ENCODE results near the gene GSTA1.
"Not testable (repeated sequence)": the region's sequence is repeated elsewhere in the genome, so short reads cannot be mapped to it uniquely, and the experiment has no call there.

Gene GSTA1

DNA sequence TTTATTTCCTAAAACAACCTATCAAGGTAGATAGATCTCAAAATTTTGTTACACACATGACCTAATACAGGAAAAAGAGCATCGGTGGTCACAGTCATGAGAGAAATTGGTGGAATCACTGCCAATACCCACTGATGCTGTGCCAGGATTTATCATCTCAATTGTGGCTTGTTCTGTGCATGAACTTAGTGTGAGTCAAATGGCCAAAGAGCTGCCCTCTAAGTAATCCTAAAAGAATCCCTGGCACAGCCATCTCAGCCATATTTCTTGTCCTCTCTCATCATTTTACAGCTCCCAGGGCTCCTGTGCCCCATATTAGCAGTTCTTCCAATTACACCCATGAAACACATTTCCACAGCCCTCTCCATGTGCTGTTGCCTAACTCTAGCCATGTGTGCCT, 30.9 kb upstream of the GSTA1 start:
- no peak for DNase-seq (ENCODE audit: low read depth)
- no peak overlapping the region for H3K4me3 ChIP-seq (ENCODE audit: low read depth, low read length)
- no peak for TF ChIP-seq MYC (IDR thresholded peaks at IDR 0.05; ENCODE audit: low read depth, low read length)
- TF ChIP-seq, protein P1, sequence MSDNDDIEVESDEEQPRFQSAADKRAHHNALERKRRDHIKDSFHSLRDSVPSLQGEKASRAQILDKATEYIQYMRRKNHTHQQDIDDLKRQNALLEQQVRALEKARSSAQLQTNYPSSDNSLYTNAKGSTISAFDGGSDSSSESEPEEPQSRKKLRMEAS (IDR thresholded peaks at IDR 0.05; ENCODE audit: low read depth, low read length) = no peak
- TF ChIP-seq POLR2A (IDR thresholded peaks at IDR 0.05; ENCODE audit: extremely low read depth, insufficient read length) = no peak
- TF ChIP-seq, protein P2, sequence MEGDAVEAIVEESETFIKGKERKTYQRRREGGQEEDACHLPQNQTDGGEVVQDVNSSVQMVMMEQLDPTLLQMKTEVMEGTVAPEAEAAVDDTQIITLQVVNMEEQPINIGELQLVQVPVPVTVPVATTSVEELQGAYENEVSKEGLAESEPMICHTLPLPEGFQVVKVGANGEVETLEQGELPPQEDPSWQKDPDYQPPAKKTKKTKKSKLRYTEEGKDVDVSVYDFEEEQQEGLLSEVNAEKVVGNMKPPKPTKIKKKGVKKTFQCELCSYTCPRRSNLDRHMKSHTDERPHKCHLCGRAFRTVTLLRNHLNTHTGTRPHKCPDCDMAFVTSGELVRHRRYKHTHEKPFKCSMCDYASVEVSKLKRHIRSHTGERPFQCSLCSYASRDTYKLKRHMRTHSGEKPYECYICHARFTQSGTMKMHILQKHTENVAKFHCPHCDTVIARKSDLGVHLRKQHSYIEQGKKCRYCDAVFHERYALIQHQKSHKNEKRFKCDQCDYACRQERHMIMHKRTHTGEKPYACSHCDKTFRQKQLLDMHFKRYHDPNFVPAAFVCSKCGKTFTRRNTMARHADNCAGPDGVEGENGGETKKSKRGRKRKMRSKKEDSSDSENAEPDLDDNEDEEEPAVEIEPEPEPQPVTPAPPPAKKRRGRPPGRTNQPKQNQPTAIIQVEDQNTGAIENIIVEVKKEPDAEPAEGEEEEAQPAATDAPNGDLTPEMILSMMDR (IDR thresholded peaks at IDR 0.05; ENCODE audit: low read depth, low read length) = no peak

DNA sequence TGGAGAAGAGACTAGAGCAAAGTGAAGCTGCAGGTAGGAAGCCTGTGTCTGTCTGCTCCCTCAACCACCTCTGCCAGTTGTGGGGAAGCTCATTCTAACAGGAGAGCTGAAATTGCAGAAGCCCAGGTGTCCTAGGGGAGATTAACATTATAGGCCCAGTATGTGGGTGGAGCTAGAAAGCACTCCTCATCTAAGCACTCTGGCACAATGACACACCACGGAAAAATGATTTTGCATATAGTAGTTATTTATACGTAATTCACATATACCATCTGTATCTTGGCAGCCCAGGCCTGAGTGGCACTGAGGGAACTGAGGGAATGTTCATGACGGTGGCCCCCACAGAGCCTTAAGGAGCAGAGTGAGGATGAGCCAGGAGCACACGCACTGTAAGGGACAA, 27.3 kb upstream of the GSTA1 start:
- H3K4me3 ChIP-seq (ENCODE audit: low read depth, low read length); DNase-seq (ENCODE audit: low read depth): not testable (repeated sequence)

DNA sequence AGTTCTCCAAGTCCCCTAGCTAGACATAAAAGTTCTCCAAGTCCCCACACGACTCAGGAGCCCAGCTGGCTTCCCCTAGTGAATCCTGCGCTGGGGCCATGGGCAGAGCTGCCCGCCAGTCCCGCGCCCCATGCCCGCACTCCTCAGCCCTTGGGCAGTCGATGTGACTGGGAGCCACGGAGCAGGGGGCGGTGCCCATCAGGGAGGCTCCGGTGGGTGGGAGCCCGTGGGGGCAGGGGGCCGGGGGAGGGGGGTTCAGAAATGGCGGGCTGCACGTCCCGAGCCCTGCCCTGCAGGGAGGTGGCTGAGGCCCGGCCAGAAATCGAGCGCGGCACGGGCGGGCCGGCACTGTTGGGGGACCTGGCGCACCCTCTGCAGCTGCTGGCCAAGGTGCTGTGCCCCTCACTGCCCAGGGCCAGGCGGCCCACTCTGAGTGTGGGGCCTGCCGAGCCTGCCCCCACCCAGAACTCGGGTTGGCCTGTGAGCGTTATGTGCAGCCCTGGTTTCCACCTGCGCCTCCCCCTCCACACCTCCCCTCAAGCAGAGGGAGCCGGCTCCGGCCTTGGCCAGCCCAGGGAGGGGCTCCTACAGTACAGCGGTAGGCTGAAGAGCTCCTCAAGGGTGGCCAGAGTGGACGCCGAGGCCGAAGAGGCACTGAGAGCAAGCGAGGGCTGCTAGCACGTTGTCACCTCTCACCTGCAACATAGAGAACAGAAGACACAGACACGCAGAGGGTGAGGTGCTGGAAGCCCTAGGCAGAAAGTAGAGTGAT, 25.6 kb upstream of the GSTA1 start:
- TF ChIP-seq, protein P2 (IDR thresholded peaks at IDR 0.05; ENCODE audit: low read depth, low read length) = no peak
- TF ChIP-seq, protein P1 (IDR thresholded peaks at IDR 0.05; ENCODE audit: low read depth, low read length) = no peak
- no peak for DNase-seq (ENCODE audit: low read depth)

DNA sequence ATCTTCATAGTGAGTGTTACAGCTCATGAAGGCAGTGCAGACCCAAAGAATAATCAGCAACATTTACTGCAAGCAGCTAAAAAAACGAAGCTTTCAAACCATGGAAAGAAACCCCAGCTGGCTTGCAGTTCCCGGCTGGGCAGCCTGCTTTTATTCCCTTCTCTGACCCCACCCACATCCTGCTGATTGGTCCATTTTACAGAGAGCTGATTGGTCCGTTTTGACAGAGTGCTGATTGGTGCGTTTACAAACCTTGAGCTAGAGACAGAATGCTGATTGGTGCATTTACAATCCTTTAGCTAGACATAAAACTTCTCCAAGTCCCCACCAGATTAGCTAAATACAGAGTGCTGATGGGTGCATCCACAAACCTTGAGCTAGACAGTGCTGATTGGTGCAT, 25.0 kb upstream of the GSTA1 start:
- DNase-seq (ENCODE audit: low read depth); H3K4me3 ChIP-seq (ENCODE audit: low read depth, low read length): not testable (repeated sequence)

More for the DNA sequence above, 25.6 kb upstream of the GSTA1 start:
- H3K4me3 ChIP-seq (ENCODE audit: low read depth, low read length) = no peak overlapping the region

DNA sequence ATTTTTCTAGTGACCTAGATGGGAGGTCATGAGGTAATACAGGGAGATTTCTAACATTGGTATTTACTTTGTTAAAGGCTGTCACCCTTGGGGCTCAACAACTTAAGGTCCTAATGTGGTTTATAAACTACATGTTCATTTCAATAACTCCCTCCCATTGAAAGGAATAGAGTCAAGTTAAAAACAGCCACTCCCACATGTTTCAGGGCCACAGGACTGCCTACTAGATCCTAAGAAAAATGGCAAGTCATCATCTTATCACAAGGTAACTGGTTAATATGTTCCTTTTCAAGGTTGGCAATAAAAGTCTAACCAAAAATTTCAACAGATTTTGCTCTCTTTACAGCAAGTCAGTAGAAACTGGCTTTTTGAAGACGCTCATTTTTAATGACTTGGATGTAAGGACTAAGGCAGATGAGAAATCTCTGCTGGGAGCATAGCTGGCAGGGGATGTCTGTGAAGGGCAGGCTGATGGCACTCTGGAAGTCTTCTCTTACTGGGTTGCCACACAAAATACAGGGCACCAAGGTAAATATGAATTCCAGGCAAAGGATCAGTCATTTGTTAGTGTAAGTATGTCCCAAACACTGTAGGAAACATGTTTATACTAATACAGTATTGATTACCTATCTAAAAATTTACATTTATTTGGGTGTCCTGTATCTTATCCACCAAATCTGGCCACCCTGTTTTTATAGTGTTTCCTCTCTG, 23.6 kb upstream of the GSTA1 start:
- H3K4me3 ChIP-seq (ENCODE audit: low read depth, low read length); DNase-seq (ENCODE audit: low read depth): not testable (repeated sequence)

DNA sequence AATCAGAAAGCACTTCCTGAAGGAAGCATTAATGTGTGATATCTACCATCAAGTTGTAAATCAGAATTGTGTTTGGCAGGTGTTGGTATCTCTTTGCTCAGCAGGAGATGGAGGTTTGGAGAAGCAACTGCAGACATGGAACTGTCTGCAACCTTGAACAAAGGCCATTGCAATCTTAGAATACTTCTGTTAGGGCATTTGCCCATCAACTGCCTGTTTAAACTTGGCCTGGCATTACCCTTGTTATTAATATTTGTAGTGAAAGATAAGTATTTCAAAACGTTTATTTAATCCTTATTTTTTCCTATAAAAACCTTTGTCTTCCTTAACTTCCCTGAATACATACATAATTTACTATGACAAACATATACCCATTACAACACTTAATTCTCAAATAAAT, 22.9 kb upstream of the GSTA1 start:
- no peak overlapping the region for H3K4me3 ChIP-seq (ENCODE audit: low read depth, low read length)
- DNase-seq (ENCODE audit: low read depth) = no peak
- TF ChIP-seq, protein P2 (IDR thresholded peaks at IDR 0.05; ENCODE audit: low read depth, low read length) = no peak
- TF ChIP-seq, protein P1 (IDR thresholded peaks at IDR 0.05; ENCODE audit: low read depth, low read length) = no peak
- no peak for TF ChIP-seq MYC (IDR thresholded peaks at IDR 0.05; ENCODE audit: low read depth, low read length)
- TF ChIP-seq POLR2A (IDR thresholded peaks at IDR 0.05; ENCODE audit: extremely low read depth, insufficient read length) = no peak

DNA sequence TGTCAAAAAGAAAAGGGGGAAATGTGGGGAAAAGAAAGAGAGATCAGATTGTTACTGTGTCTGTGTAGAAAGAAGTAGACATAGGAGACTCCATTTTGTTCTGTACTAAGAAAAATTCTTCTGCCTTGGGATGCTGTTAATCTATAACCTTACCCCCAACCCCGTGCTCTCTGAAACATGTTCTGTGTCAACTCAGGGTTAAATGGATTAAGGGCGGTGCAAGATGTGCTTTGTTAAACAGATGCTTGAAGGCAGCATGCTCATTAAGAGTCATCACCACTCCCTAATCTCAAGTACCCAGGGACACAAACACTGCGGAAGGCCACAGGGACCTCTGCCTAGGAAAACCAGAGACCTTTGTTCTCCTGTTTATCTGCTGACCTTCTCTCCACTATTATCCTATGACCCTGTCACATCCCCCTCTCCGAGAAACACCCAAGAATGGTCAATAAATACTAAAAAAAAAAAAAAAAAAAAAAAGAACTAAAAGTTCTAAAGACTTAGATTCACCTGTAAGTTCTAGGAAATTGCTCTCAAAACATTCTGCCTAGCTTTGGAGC, 22.4 kb upstream of the GSTA1 start:
- DNase-seq (ENCODE audit: low read depth); H3K4me3 ChIP-seq (ENCODE audit: low read depth, low read length): not testable (repeated sequence)

DNA sequence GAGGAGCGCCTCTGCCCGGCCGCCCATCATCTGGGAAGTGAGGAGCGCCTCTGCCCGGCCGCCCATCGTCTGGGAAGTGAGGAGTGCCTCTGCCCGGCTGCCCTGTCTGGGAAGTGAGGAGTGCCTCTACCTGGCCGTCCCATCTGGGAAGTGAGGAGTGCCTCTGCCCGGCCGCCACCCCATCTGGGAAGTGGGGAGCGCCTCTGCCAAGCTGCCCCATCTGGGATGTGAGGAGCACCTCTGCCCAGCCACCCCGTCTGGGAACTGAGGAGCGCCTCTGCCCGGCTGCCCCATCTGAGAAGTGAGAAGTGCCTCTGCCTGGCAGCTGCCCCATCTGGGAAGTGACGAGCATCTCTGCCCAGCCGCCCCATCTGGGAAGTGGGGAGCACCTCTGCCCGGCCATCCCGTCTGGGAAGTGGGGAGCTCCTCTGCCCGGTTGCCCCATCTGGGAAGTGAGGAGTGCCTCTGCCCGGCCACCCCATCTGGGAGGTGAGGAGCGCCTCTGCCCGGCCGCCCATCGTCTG, 21.7 kb upstream of the GSTA1 start:
- not testable (repeated sequence) for DNase-seq (ENCODE audit: low read depth)

More for the DNA sequence above, 21.7 kb upstream of the GSTA1 start:
- not testable (repeated sequence) for H3K4me3 ChIP-seq (ENCODE audit: low read depth, low read length)

Measured in NB4 (cell line).